Activated naive CD4-positive, alpha-beta T cell treated with anti-CD3 and anti-CD28 coated beads for 36 hours (primary cell): Measurements from ENCODE around the gene MAP2K7. TPM values are rescaled to one million over a fixed set of nuclear protein-coding genes. Genes with fewer than 3 reads are reported as not detected.

ENCODE experiments used
- CTCF ChIA-PET: fragments of 350-600 bp; sonication (Branson Sonifier 250); formaldehyde crosslinking; loops from one replicate; lab custom pipeline; 2021; ENCODE audit warnings: antibody characterized with exemption; lab: Charles Lee
- DNase-seq: peaks from one replicate; pipeline ENCODE4 v3.0.0-alpha.2; 2020
- H3K27ac Mint-ChIP-seq: one replicate; pipeline ENCODE4 v1.8.0; 2021; ENCODE audit warnings: mild to moderate bottlenecking, mixed read lengths
- H3K27me3 Mint-ChIP-seq: one replicate; pipeline ENCODE4 v1.8.0; 2021; ENCODE audit warnings: low read depth, mixed read lengths
- H3K36me3 Mint-ChIP-seq: one replicate; pipeline ENCODE4 v1.8.0; 2021; ENCODE audit warnings: low read depth, mixed read lengths
- H3K4me1 Mint-ChIP-seq: one replicate; pipeline ENCODE4 v1.8.0; 2021; ENCODE audit warnings: low read depth, mixed read lengths
- H3K4me3 Mint-ChIP-seq: one replicate; pipeline ENCODE4 v1.8.0; 2021; ENCODE audit warnings: mild to moderate bottlenecking, moderate library complexity, mixed read lengths
- H3K9me3 Mint-ChIP-seq: one replicate; pipeline ENCODE4 v1.8.0; 2021; ENCODE audit warnings: mixed read lengths
- intact Hi-C: fragments of 100-400 bp; cut with micrococcal nuclease; formaldehyde crosslinking; loops from one replicate; pipeline ENCODE4 v1.15.1; 2023
- total RNA-seq, 2 experiments: library from RNA; stranded (reverse); gene quantifications; one replicate each; pipeline ENCODE4 v1.2.3, GENCODE V29; 2021

MAP2K7 gene
- total RNA-seq, 2 experiments from 2014 or later = 39.1 to 39.8 TPM

DNA sequence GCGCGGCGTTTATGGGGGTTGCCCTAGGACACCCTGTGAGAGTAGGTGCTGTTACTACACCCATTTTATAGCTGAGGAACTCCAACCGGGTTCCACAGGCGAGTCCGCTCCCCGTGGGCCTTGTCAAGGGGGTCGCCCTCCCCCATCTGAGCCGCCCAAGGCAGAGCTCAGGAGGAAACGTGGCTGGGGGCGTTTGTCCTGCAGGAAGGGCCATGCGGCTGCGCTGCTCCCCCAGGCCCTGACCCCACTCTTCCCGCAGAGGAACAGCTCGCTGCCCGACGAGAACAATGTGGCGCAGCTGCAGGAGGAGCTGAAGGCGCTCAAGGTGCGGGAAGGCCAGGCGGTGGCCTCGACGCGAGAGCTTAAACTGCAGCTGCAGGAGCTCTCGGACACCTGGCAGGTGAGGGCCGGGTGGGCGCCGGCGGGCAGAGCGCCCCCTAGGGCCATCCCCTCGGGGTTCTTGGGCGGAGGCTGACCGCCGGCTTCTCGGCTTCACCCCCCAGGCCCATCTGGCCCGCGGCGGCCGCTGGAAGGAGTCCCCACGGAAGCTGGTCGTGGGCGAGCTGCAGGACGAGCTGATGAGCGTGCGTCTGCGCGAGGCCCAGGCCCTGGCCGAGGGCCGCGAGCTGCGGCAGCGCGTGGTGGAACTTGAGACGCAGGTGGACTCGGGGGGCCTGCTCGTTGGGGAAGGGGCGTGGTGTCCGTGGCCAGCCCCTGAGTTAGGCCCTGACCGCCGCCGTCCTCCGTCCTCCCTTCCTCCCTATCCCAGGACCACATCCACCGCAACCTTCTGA, 41.9 kb upstream of the MAP2K7 start:
- CTCF ChIA-PET = interaction anchor here (1.0 to 1.4 kb wide), 5 partner anchors 8 to 61 kb away, joined by 3 to 8 read pairs (median 4); no protein-coding TSS in a partner anchor
- Mint-ChIP-seq H3K4me3 (peak overlapping the region; percentile 43), H3K4me1 (peaks cover 23% of the 10 kb centered on the region), H3K9me3 (no peaks in the 10 kb centered on the region), H3K36me3 (no peaks in the 10 kb centered on the region), H3K27ac (no peak overlapping the region), H3K27me3 (peaks cover 25% of the 10 kb centered on the region)
- intact Hi-C loops = loop anchor here (1.0 to 10.0 kb wide), 2 partner anchors 9 to 143 kb away; partner anchors contain the start of gene ELAVL1
- no peak for DNase-seq

DNA sequence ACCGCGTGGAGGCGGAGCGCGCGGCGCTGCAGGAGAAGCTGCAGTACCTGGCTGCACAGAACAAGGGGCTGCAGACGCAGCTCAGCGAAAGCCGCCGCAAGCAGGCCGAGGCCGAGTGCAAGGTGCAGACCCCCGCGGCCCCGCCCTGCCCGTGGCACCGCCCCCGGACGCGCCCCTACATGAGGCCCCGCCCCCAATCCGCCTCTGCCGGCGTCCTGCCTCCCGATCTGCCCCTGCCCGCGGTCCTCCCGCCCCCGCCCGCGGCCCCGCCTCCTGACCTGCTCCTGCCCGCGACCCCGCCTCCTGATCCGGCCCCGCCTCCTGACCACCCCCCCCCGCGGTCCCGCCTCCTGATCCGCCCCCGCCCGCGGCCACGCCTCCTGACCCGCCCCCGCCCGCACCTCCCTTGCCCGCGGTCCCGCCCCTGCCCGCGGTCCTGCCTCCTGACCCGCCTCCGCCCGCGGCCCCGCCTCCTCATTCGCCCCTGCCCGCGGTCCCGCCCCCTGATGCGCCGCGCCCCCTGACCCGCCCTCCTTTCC, 41.2 kb upstream of the MAP2K7 start:
- Mint-ChIP-seq H3K9me3 (no peaks in the 10 kb centered on the region), H3K4me3 (peak overlapping the region; percentile 43), H3K27ac (no peak overlapping the region), H3K36me3 (no peaks in the 10 kb centered on the region), H3K4me1 (peaks cover 23% of the 10 kb centered on the region), H3K27me3 (peaks cover 28% of the 10 kb centered on the region)
- intact Hi-C loops = loop anchor here (1.0 to 10.0 kb wide), 2 partner anchors 9 to 142 kb away; partner anchors contain the start of gene ELAVL1
- CTCF ChIA-PET = interaction anchor here (1.2 to 1.4 kb wide), 3 partner anchors 10 to 60 kb away, joined by 3 to 5 read pairs (median 4); no protein-coding TSS in a partner anchor
- peak; percentile 87 for DNase-seq

DNA sequence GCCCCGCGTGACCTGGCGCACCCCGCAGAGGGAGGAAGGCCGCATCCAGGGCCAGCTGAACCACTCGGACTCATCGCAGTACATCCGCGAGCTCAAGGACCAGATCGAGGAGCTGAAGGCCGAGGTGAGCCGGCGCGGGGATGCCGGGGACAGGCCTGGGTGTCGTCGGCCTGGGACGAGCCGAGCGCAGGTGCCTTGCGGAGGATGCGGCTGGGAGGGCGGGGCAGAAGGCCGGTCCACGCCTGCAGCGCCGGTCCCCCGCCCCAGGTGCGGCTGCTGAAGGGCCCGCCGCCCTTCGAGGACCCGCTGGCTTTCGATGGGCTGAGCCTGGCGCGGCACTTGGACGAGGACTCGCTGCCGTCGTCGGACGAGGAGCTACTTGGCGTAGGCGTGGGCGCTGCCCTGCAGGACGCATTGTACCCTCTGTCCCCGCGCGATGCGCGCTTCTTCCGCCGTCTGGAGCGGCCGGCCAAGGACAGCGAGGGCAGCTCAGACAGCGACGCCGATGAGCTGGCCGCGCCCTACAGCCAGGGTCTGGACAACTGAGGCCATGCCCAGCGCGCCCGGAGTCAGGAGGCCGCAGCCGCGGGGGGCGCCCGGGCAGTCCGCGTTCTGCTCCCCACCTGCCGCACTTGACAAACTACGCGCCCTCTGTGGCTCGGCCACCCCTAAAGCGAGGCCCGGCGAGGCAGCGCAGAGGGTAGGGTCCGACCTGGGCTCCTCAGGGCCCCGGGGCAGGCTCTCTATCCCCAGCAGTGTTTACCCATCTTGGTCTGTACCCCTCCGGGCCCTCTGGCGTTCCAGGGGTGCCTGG, 40.3 kb upstream of the MAP2K7 start:
- Mint-ChIP-seq H3K27me3 (peaks cover 27% of the 10 kb centered on the region), H3K9me3 (no peaks in the 10 kb centered on the region), H3K36me3 (no peaks in the 10 kb centered on the region), H3K4me1 (peaks cover 25% of the 10 kb centered on the region), H3K4me3 (no peak overlapping the region), H3K27ac (no peak overlapping the region)
- DNase-seq = no peak
- intact Hi-C loops = loop anchor here (10.0 kb wide), 1 partner anchor 141 kb away; the partner anchor contains the start of gene ELAVL1
- CTCF ChIA-PET = no interaction called here

DNA sequence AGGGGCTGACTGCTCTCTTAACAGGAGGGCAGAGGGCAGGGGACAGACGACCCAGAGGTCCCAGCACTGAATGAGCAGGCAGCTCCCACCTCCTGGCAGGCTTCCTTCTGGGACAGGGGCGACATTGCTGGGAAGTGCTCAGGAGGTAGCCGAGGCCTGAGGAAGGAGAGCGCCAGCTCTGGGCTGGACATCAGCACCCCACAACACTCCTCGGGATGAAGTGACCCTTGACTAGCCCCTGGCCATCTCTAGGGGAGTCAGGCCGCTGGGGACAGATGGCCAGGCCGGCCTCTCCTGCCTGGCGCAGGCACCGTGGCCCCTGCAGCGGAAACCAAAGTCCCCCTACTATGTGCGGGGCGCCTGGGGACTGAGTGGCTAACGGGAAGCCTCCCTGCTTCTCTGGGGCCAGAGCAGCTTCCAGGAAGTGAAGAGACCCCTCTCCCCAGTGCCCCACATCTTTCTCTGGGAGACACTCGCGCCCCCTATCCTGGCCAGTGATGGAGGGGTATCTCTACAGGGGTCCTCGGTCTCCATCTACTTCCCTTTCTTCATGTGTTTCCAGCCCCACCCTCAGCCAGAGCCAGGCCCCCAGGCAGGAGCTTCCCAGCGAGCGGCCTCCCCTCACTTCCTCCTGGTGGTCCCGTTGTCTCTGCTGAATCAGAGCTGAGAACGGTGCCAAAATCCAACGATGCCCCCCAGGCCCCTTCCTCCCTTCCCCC, 39.5 kb upstream of the MAP2K7 start:
- H3K9me3 Mint-ChIP-seq = no peaks in the 10 kb centered on the region
- H3K27ac Mint-ChIP-seq = no peak overlapping the region
- DNase-seq = no peak
- CTCF ChIA-PET = no interaction called here
- intact Hi-C loops = loop anchor here (10.0 kb wide), 1 partner anchor 141 kb away; the partner anchor contains the start of gene ELAVL1
- H3K4me1 Mint-ChIP-seq = peaks cover 31% of the 10 kb centered on the region
- no peak overlapping the region for H3K4me3 Mint-ChIP-seq
- peaks cover 26% of the 10 kb centered on the region for H3K27me3 Mint-ChIP-seq
- no peaks in the 10 kb centered on the region for H3K36me3 Mint-ChIP-seq

DNA sequence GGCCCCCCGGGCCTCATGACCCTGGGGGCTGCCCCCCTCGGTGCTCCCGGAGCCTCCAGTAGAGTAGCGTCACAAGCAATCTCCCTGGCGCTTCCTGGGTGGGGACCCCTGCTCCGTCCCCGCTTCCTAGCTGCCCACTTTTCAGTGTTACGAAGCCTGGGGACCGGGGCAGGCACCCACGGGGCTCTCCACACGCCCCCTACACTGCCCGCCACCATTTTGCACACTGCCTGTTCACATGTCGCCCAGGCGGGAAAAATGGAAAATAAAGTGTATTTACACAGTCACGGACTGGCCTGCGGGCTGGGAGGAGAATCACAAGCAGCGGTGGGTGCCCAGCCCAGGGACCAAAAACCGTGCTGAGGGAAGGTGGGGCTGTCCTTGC, 39.0 kb upstream of the MAP2K7 start:
- H3K27me3 Mint-ChIP-seq = peaks cover 26% of the 10 kb centered on the region
- H3K27ac Mint-ChIP-seq = no peak overlapping the region
- H3K9me3 Mint-ChIP-seq = no peaks in the 10 kb centered on the region
- no peak overlapping the region for H3K4me3 Mint-ChIP-seq
- intact Hi-C loops = loop anchor here (10.0 kb wide), 1 partner anchor 140 kb away; the partner anchor contains the start of gene ELAVL1
- CTCF ChIA-PET = interaction anchor here (0.9 kb wide), 1 partner anchor 138 kb away, joined by 3 read pairs; no protein-coding TSS in a partner anchor
- no peaks in the 10 kb centered on the region for H3K36me3 Mint-ChIP-seq
- DNase-seq = no peak
- peaks cover 31% of the 10 kb centered on the region for H3K4me1 Mint-ChIP-seq

DNA sequence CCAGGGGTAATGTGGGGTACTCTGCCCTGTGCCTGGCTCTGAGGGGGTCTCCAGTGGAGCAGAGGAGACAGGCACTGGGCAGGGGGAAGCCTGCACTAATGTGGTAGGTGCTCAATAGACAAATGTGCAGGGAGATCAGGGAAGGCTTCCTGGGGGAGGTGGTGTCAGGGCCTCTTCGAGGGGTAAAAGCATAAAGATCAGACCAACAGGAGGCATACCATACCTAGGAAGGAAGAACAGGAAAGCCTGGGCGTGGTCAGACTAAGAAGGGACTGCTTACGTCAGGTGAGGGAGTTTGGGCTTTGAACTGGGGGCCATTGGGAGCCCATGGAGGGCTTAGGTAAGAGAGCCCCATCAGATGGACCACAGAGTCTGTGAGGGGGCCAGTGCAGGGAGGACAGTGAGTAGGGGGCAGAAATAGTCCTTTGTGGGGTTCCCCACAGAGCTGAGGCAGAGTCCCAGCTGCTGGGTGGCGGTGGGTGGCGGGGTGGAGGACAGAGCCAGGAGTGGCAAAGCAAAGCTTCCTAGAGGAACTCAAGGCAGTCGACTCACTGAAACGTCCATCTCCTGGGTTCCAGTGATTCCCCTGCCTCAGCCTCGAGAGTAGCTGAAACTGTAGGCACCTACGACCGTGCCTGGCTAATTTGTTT, 38.3 kb upstream of the MAP2K7 start:
- peaks cover 26% of the 10 kb centered on the region for H3K27me3 Mint-ChIP-seq
- intact Hi-C loops = loop anchor here (10.0 kb wide), 1 partner anchor 139 kb away; the partner anchor contains the start of gene ELAVL1
- DNase-seq = peak; percentile 25
- CTCF ChIA-PET = interaction anchor here (0.6 to 0.9 kb wide), 3 partner anchors 18 to 420 kb away, joined by 3 to 7 read pairs (median 6); no protein-coding TSS in a partner anchor
- H3K36me3 Mint-ChIP-seq = no peaks in the 10 kb centered on the region
- peaks cover 33% of the 10 kb centered on the region for H3K4me1 Mint-ChIP-seq
- H3K27ac Mint-ChIP-seq = no peak overlapping the region
- no peak overlapping the region for H3K4me3 Mint-ChIP-seq
- no peaks in the 10 kb centered on the region for H3K9me3 Mint-ChIP-seq

DNA sequence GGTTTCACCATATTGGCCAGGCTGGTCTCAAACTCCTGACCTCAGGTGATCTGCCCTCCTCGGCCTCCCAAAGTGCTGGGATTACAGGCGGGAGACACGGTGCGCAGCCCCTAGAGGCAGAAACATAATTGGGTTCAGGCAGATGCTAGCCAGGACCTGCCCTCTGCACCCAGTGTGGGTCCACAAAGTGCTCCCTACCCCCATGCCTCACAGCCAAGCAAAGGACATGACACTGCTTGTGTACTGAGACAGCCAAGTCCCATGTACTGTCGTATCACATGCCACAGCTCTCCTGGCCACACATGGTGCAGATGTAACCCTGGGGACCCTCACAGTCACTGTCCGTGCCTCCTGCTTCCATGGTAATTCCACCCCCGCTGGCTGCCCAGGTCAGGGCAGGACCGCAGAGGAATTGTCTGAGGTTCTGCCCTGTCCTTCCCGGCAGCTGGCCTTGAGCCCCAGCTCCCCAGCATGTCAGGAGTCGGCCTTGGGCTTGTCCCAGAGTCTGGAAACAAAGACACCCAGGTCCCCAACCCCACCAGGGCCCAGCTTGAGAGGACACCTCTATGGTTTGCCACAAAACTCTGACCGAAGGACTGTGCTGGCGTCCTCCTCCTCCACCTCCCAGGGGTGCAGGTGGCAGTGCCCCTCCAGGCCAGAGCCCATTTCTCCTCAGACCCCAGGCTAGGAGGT, 37.1 kb upstream of the MAP2K7 start:
- CTCF ChIA-PET = interaction anchor here (0.6 kb wide), 1 partner anchor 16 kb away, joined by 7 read pairs; no protein-coding TSS in a partner anchor
- H3K27me3 Mint-ChIP-seq = peaks cover 23% of the 10 kb centered on the region
- intact Hi-C loops = loop anchor here (10.0 kb wide), 1 partner anchor 138 kb away; the partner anchor contains the start of gene ELAVL1
- DNase-seq = no peak
- no peaks in the 10 kb centered on the region for H3K36me3 Mint-ChIP-seq
- peaks cover 39% of the 10 kb centered on the region for H3K4me1 Mint-ChIP-seq
- no peak overlapping the region for H3K27ac Mint-ChIP-seq
- no peak overlapping the region for H3K4me3 Mint-ChIP-seq
- H3K9me3 Mint-ChIP-seq = no peaks in the 10 kb centered on the region

DNA sequence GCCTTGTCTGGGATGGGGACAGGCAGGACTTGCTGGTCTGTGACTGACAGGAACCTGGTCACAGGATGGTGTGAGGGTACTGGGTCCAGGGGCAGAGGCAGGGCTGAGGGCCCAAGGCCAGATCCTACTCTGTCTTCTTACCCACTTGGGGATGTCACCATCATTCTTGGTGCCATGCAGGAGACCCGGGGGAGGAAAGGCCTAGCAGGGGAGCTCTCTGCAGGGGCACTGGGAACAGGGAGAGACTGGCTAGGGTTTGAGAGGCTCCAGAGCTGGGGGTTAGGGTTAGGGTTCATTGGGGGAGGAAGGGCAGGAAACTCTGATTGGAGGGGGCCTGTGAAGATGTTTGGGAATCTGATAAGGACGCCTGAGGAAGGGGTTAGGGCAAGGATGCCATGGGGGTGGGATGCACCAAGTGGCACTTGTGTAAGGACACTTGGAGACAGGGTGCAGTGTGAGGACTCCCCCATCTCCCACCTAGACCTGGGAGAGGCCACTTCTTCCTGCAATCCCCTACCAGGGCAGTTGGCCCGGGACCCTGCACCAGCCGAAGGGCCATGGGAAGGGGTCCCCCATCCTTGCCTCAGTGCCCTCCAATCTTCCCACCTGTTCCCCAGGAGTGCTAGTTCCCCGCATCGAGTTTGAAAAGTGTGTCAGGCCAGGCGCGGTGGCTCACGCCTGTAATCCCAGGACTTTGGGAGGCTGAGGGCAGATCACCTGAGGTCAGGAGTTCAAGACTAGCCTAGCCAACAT, 36.4 kb upstream of the MAP2K7 start:
- no peaks in the 10 kb centered on the region for H3K36me3 Mint-ChIP-seq
- DNase-seq = no peak
- H3K4me1 Mint-ChIP-seq = peaks cover 41% of the 10 kb centered on the region
- H3K27me3 Mint-ChIP-seq = peaks cover 29% of the 10 kb centered on the region
- H3K9me3 Mint-ChIP-seq = no peaks in the 10 kb centered on the region
- intact Hi-C loops = loop anchor here (10.0 kb wide), 1 partner anchor 138 kb away; the partner anchor contains the start of gene ELAVL1
- no peak overlapping the region for H3K4me3 Mint-ChIP-seq
- CTCF ChIA-PET = no interaction called here
- H3K27ac Mint-ChIP-seq = no peak overlapping the region

DNA sequence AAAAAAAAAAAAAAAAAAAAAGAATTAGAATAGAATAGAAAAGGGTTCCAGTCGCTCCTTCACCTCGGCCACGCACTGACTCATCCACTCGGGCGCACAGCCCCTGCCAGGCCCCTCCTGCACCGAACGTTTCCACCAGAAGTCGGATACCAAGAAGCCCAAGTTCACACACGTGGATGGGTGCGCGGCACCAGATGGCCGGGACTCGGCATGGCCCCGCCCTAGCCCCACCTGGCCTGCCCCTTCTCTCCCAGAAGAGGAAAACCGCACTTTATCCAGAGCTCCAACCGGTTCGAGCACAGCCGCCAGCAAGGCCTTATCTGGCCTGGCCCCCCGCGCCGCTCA, 35.4 kb upstream of the MAP2K7 start:
- Mint-ChIP-seq H3K27me3 (peaks cover 35% of the 10 kb centered on the region), H3K9me3 (no peaks in the 10 kb centered on the region), H3K4me3 (peak overlapping the region; percentile 68), H3K36me3 (no peaks in the 10 kb centered on the region), H3K4me1 (peaks cover 45% of the 10 kb centered on the region), H3K27ac (no peak overlapping the region)
- intact Hi-C loops = loop anchor here (2.0 to 10.0 kb wide), 2 partner anchors 35 to 137 kb away; partner anchors contain the start of genes ELAVL1 and MAP2K7
- CTCF ChIA-PET = interaction anchor here (1.0 to 2.1 kb wide), 11 partner anchors 10 to 75 kb away, joined by 4 to 14 read pairs (median 8); partner anchors contain the start of genes MAP2K7, SNAPC2 and TIMM44
- DNase-seq = no peak
